ENCODE results near the gene GPR152. TPM values are rescaled to one million over a fixed set of nuclear protein-coding genes. Genes with fewer than 3 reads are reported as not detected.

Gene GPR152
- total RNA-seq, 2 experiments from 2014 or later: not detected

- Histone ChIP-seq H3K9me3 (ENCODE audit: low read length) (no peaks in the 10 kb centered on the region), H2AFZ (ENCODE audit: low read length) (no peak overlapping the region), H3K4me2 (ENCODE audit: low read length) (no peak overlapping the region), H4K20me1 (ENCODE audit: insufficient read depth, low read length) (no peaks in the 10 kb centered on the region), H3K4me3 (ENCODE audit: low read depth, low read length, poor library complexity, severe bottlenecking) (no peak overlapping the region), H3K4me1 (ENCODE audit: insufficient read depth, low read length, poor library complexity, severe bottlenecking) (peaks cover 23% of the 10 kb centered on the region), H3K9me2 (ENCODE audit: insufficient read depth, low read length) (no peaks in the 10 kb centered on the region), H3K79me2 (ENCODE audit: insufficient read depth, low read depth, low read length) (peaks cover 10% of the 10 kb centered on the region; the same call in 1 of the 2 replicates), H3K27ac (ENCODE audit: low read depth, low read length, poor library complexity, severe bottlenecking) (no peak overlapping the region), H3K36me3 (ENCODE audit: insufficient read depth, low read length) (no peaks in the 10 kb centered on the region)
- intact Hi-C loops (cut with micrococcal nuclease; ENCODE audit: unreplicated experiment): no loop called here
- BruUV-seq (replicated peaks): no TSS peak
- ChIA-PET CTCF (ENCODE audit: unreplicated experiment) (no interaction called here), POLR2A (interaction anchor here (0.6 kb wide), 1 partner anchor 33 kb away, joined by 3 read pairs; no protein-coding TSS in a partner anchor)
- no peak for TF ChIP-seq EZH2phosphoT487 (IDR thresholded peaks at IDR 0.05; ENCODE audit: borderline replicate concordance, low read depth, low read length)
- TF ChIP-seq, protein P1, sequence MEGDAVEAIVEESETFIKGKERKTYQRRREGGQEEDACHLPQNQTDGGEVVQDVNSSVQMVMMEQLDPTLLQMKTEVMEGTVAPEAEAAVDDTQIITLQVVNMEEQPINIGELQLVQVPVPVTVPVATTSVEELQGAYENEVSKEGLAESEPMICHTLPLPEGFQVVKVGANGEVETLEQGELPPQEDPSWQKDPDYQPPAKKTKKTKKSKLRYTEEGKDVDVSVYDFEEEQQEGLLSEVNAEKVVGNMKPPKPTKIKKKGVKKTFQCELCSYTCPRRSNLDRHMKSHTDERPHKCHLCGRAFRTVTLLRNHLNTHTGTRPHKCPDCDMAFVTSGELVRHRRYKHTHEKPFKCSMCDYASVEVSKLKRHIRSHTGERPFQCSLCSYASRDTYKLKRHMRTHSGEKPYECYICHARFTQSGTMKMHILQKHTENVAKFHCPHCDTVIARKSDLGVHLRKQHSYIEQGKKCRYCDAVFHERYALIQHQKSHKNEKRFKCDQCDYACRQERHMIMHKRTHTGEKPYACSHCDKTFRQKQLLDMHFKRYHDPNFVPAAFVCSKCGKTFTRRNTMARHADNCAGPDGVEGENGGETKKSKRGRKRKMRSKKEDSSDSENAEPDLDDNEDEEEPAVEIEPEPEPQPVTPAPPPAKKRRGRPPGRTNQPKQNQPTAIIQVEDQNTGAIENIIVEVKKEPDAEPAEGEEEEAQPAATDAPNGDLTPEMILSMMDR (conservative IDR thresholded peaks at IDR 0.05; ENCODE audit: low read length): no peak
- DNase-seq (ENCODE audit: low spot score): no peak
These were observed 20.4 kb upstream of the GPR152 start for GRCh38 chr11:67472882-67473281.

- CTCF ChIA-PET (ENCODE audit: unreplicated experiment): no interaction called here
- H3K9me3 ChIP-seq (ENCODE audit: low read length): no peaks in the 10 kb centered on the region
- H4K20me1 ChIP-seq (ENCODE audit: insufficient read depth, low read length): no peaks in the 10 kb centered on the region
- no peaks in the 10 kb centered on the region for H3K9me2 ChIP-seq (ENCODE audit: insufficient read depth, low read length)
- H2AFZ ChIP-seq (ENCODE audit: low read length): no peak overlapping the region
- no peaks in the 10 kb centered on the region for H3K36me3 ChIP-seq (ENCODE audit: insufficient read depth, low read length)
- 0 out of 2 replicates have a peak overlapping the region, but pooled peaks have one; percentile 13 for H3K4me2 ChIP-seq (ENCODE audit: low read length)
- intact Hi-C loops (cut with micrococcal nuclease; ENCODE audit: unreplicated experiment): no loop called here
- POLR2A ChIA-PET: interaction anchor here (0.6 to 4.2 kb wide), 5 partner anchors 12 to 230 kb away, joined by 3 to 13 read pairs (median 4); partner anchors contain the start of gene AIP
- no peak overlapping the region for H3K27ac ChIP-seq (ENCODE audit: low read depth, low read length, poor library complexity, severe bottlenecking)
- H3K4me1 ChIP-seq (ENCODE audit: insufficient read depth, low read length, poor library complexity, severe bottlenecking): peaks cover 45% of the 10 kb centered on the region
- TF ChIP-seq, protein P1 (conservative IDR thresholded peaks at IDR 0.05; ENCODE audit: low read length): no peak
- TF ChIP-seq EZH2phosphoT487 (IDR thresholded peaks at IDR 0.05; ENCODE audit: borderline replicate concordance, low read depth, low read length): no peak
- no peak for DNase-seq (ENCODE audit: low spot score)
- H3K4me3 ChIP-seq (ENCODE audit: low read depth, low read length, poor library complexity, severe bottlenecking): no peak overlapping the region
- H3K79me2 ChIP-seq (ENCODE audit: insufficient read depth, low read depth, low read length): peaks cover 16% of the 10 kb centered on the region; the same call in 1 of the 2 replicates
- no TSS peak for BruUV-seq (replicated peaks)
These were observed 17.9 kb upstream of the GPR152 start for GRCh38 chr11:67470337-67471002.

GRCh38 chr11:67469508-67469811, 16.9 kb upstream of the GPR152 start:
- H3K9me3 ChIP-seq (ENCODE audit: low read length): no peaks in the 10 kb centered on the region
- DNase-seq (ENCODE audit: low spot score): no peak
- no peaks in the 10 kb centered on the region for H3K9me2 ChIP-seq (ENCODE audit: insufficient read depth, low read length)
- peaks cover 49% of the 10 kb centered on the region for H3K4me1 ChIP-seq (ENCODE audit: insufficient read depth, low read length, poor library complexity, severe bottlenecking)
- H3K4me2 ChIP-seq (ENCODE audit: low read length): peak overlapping the region; percentile 78
- H3K27ac ChIP-seq (ENCODE audit: low read depth, low read length, poor library complexity, severe bottlenecking): no peak overlapping the region
- H4K20me1 ChIP-seq (ENCODE audit: insufficient read depth, low read length): no peaks in the 10 kb centered on the region
- H2AFZ ChIP-seq (ENCODE audit: low read length): peak overlapping the region; percentile 61; the same call in 1 of the 2 replicates
- peak overlapping the region; percentile 87 for H3K4me3 ChIP-seq (ENCODE audit: low read depth, low read length, poor library complexity, severe bottlenecking)
- intact Hi-C loops (cut with micrococcal nuclease; ENCODE audit: unreplicated experiment): loop anchor here (1.0 to 5.0 kb wide), 4 partner anchors 32 to 117 kb away; partner anchors contain the start of genes POLD4 and PTPRCAP
- H3K79me2 ChIP-seq (ENCODE audit: insufficient read depth, low read depth, low read length): peaks cover 23% of the 10 kb centered on the region; the same call in 1 of the 2 replicates
- H3K36me3 ChIP-seq (ENCODE audit: insufficient read depth, low read length): no peaks in the 10 kb centered on the region
- CTCF ChIA-PET (ENCODE audit: unreplicated experiment): no interaction called here
- no peak for TF ChIP-seq EZH2phosphoT487 (IDR thresholded peaks at IDR 0.05; ENCODE audit: borderline replicate concordance, low read depth, low read length)
- TF ChIP-seq, protein P1 (conservative IDR thresholded peaks at IDR 0.05; ENCODE audit: low read length): peak; percentile 41; the same call in 1 of the 2 replicates
- POLR2A ChIA-PET: interaction anchor here (1.2 to 4.2 kb wide), 4 partner anchors 9 to 32 kb away, joined by 3 to 20 read pairs (median 12); partner anchors contain the start of gene PTPRCAP
- BruUV-seq (replicated peaks): no TSS peak
